Esophagus muscularis mucosa (tissue), 3 donors: ENCODE results near the gene ITPKA.

Source experiments
- POLR2A ChIP-seq: fragments of 450-650 bp; IDR thresholded peaks from one replicate; pipeline ENCODE4 v1.6.1; 2017; ENCODE audit warnings: antibody characterized with exemption, moderate library complexity, mild to moderate bottlenecking, low read depth
- POLR2AphosphoS5 ChIP-seq, 2 donors: sonication (generic); formaldehyde crosslinking; IDR thresholded peaks; one replicate each; pipeline ENCODE4 v1.6.1; 2017; ENCODE audit warnings: antibody characterized with exemption in 2 of 2
- TF ChIP-seq, protein P1 (sequence below), 3 experiments: fragments of 200-600 bp in 2 of 3; fragments of 450-650 bp in 1 of 3; sonication (generic) in 2 of 3; IDR thresholded peaks; one replicate each; pipeline ENCODE4 v1.5.1; 2017 to 2019; ENCODE audit warnings: antibody characterized with exemption in 3 of 3, mild to moderate bottlenecking in 2 of 3, moderate library complexity in 1 of 3

DNA sequence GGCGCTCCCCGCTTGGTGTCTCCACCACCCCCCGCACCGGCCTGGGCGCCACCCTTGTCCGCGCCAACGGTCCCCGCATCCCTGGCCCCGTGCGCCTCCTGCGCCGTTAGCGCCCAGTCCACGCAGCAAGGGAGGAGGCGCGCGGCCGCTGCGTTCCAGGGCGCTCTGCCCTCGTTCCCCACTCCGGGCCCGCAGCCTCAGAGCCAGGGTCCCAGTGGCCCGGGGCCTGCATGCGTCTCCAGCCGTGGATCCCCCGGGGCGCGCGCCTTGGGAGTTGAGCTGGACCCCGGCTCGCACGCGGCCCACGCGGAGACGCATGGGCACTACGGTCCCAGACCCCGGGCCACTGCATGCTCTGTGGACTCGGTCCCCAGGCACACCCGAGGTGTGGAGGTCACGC lies 7.4 kb upstream of the ITPKA start:
- TF ChIP-seq, protein P1, sequence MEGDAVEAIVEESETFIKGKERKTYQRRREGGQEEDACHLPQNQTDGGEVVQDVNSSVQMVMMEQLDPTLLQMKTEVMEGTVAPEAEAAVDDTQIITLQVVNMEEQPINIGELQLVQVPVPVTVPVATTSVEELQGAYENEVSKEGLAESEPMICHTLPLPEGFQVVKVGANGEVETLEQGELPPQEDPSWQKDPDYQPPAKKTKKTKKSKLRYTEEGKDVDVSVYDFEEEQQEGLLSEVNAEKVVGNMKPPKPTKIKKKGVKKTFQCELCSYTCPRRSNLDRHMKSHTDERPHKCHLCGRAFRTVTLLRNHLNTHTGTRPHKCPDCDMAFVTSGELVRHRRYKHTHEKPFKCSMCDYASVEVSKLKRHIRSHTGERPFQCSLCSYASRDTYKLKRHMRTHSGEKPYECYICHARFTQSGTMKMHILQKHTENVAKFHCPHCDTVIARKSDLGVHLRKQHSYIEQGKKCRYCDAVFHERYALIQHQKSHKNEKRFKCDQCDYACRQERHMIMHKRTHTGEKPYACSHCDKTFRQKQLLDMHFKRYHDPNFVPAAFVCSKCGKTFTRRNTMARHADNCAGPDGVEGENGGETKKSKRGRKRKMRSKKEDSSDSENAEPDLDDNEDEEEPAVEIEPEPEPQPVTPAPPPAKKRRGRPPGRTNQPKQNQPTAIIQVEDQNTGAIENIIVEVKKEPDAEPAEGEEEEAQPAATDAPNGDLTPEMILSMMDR (IDR thresholded peaks at IDR 0.05), result no peak
- TF ChIP-seq POLR2A (no peak), POLR2AphosphoS5 (IDR thresholded peaks at IDR 0.05) (no peak)
